Natural killer cell (primary cell): ENCODE results near the gene ADAMTSL1. TPM values are rescaled to one million over a fixed set of nuclear protein-coding genes. Genes with fewer than 3 reads are reported as not detected.

Experiments used
- ATAC-seq, 3 donors: fragments of 150-1000 bp in 2 of 3; fragments of 200-7000 bp in 1 of 3; cut with Tn5 transposase; 1 replicate in 1 of 3; 2 replicates in 2 of 3; pipeline ENCODE4 v1.10.0; 2021; ENCODE audit warnings: mild to moderate bottlenecking in 2 of 3, moderate library complexity in 2 of 3
- DNase-seq, 2 donors: peaks; one replicate each; pipeline versions ENCODE4 v3.0.0 to v3.0.0-alpha.2; 2013 to 2021; ENCODE audit warnings: mixed read lengths in 1 of 2
- H3K27ac ChIP-seq: one replicate; pipeline ENCODE4 v1.5.1; 2013; ENCODE audit warnings: mild to moderate bottlenecking, low read length
- H3K27me3 ChIP-seq: one replicate; pipeline ENCODE4 v1.6.1; 2013; ENCODE audit warnings: low read length; ENCODE audit not compliant: control insufficient read depth, insufficient read depth
- H3K36me3 ChIP-seq: one replicate; pipeline ENCODE4 v1.6.1; 2013; ENCODE audit warnings: low read length; ENCODE audit not compliant: control insufficient read depth, insufficient read depth
- H3K4me1 ChIP-seq: one replicate; pipeline ENCODE4 v1.6.1; 2013; ENCODE audit warnings: low read length; ENCODE audit not compliant: control insufficient read depth, insufficient read depth
- H3K4me3 ChIP-seq: one replicate; pipeline ENCODE4 v1.5.1; 2013; ENCODE audit warnings: low read length
- H3K9me3 ChIP-seq: one replicate; pipeline ENCODE4 v1.6.1; 2013; ENCODE audit warnings: low read length; ENCODE audit not compliant: control insufficient read depth, insufficient read depth
- H3K27ac Mint-ChIP-seq, 2 donors: one replicate each; pipeline ENCODE4 v1.8.0; 2022; ENCODE audit warnings: mild to moderate bottlenecking in 2 of 2, mixed read lengths in 2 of 2, moderate library complexity in 1 of 2
- H3K27me3 Mint-ChIP-seq, 2 donors: one replicate each; pipeline ENCODE4 v1.8.0; 2022; ENCODE audit warnings: low read depth in 2 of 2, mixed read lengths in 2 of 2
- H3K36me3 Mint-ChIP-seq: one replicate; pipeline ENCODE4 v1.8.0; 2022; ENCODE audit warnings: mixed read lengths
- H3K4me1 Mint-ChIP-seq, 2 donors: one replicate each; pipeline ENCODE4 v1.8.0; 2022; ENCODE audit warnings: mixed read lengths in 2 of 2
- H3K4me3 Mint-ChIP-seq: one replicate; pipeline ENCODE4 v1.8.0; 2022; ENCODE audit warnings: mild to moderate bottlenecking, moderate library complexity, mixed read lengths
- H3K9me3 Mint-ChIP-seq, 2 donors: one replicate each; pipeline ENCODE4 v1.8.0; 2022; ENCODE audit warnings: mixed read lengths in 2 of 2
- CTCF ChIP-seq: fragments of 200-600 bp; IDR thresholded peaks from one replicate; pipeline ENCODE4 v1.8.0; 2022; ENCODE audit warnings: antibody characterized with exemption
- WGBS: methylation state at CpG from one replicate; pipeline ENCODE4 v1.1.7; 2013; ENCODE audit warnings: missing lambda C conversion rate; ENCODE audit not compliant: insufficient coverage; 5-methylcytosine and 5-hydroxymethylcytosine counted together
- intact Hi-C: fragments of 100-400 bp; cut with micrococcal nuclease; formaldehyde crosslinking; loops from one replicate; pipeline ENCODE4 v1.14.2; 2022
- total RNA-seq, 4 donors: library from RNA; stranded (reverse); fragments of 120-200 nt in 1 of 4; gene quantifications; one replicate each; pipeline versions ENCODE4 v1.2.3 to v1.2.4, GENCODE V29; 2013 to 2022

ADAMTSL1 gene
- total RNA-seq, 3 donors from 2014 or later (not counting 1 experiment from before 2014, with no cell fraction given): not detected

- no peak for DNase-seq
- Mint-ChIP-seq H3K27me3 (no peaks in the 10 kb centered on the region), H3K36me3 (no peaks in the 10 kb centered on the region), H3K4me3 (no peak overlapping the region), H3K9me3 (peaks cover 5 to 23% of the 10 kb centered on the region in 2 donors), H3K27ac (no peak overlapping the region), H3K4me1 (no peaks in the 10 kb centered on the region)
- no peaks in the 10 kb centered on the region for H3K4me1 ChIP-seq
- no peaks in the 10 kb centered on the region for H3K27me3 ChIP-seq
- TF ChIP-seq CTCF: no peak
- intact Hi-C loops: no loop called here
- H3K9me3 ChIP-seq: peaks cover 4% of the 10 kb centered on the region
- no peaks in the 10 kb centered on the region for H3K36me3 ChIP-seq
- ATAC-seq: no peak
- no peak overlapping the region for H3K27ac ChIP-seq
- H3K4me3 ChIP-seq: no peak overlapping the region
Observed at GRCh38 chr9:18594837-18595236, 120.9 kb downstream of the ADAMTSL1 start.

DNA sequence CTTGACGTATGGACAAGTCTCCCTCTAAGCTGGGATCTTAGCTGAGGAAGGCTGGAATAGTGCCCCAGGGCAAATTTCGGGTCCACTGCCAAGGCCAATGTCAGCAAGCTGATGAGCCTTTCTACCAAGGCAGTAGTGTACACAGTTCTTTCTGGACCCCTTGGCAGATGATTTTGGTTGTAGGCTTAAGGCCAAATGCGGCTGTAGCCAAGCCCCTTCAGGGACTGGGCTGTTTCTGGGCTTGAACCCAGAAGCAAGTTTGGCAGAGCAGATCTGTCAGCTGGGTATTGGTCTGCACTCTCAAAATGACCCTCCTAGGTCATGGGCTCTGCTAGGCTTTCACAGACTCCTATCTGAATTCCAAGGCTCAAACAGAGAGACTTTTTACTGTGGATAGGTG is 121.6 kb downstream of the ADAMTSL1 start:
- ATAC-seq: no peak
- intact Hi-C loops: no loop called here
- DNase-seq: no peak

DNA sequence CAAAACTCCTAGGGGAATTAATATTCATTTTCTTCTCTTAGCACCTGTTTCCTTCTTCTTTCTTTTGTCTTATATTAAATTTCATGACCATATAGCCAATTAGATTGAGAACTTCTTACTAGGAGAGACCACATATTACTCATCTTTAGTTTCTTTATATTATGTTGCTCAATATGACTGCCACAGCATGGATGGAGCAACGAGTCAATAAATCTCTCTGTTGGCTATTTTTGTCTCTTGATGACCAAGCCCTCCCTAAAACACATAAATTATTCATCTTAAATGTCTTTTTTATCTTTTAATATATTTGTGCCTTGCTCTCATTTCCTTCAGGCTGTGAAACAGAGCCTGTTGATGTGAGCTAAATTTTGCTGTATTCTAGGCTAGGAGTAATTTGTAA is 123.0 kb downstream of the ADAMTSL1 start:
- WGBS: 40% methylated on average over 1 of the region's 1 CpG
- no peak overlapping the region for H3K4me3 ChIP-seq
- Mint-ChIP-seq H3K36me3 (no peaks in the 10 kb centered on the region), H3K9me3 (peaks cover 2 to 12% of the 10 kb centered on the region in 2 donors), H3K4me3 (no peak overlapping the region), H3K27ac (no peak overlapping the region), H3K4me1 (no peaks in the 10 kb centered on the region), H3K27me3 (no peaks in the 10 kb centered on the region)
- TF ChIP-seq CTCF: no peak
- no peaks in the 10 kb centered on the region for H3K4me1 ChIP-seq
- no peak for ATAC-seq
- no peak overlapping the region for H3K27ac ChIP-seq
- no peaks in the 10 kb centered on the region for H3K36me3 ChIP-seq
- DNase-seq: no peak
- intact Hi-C loops: no loop called here
- peaks cover 4% of the 10 kb centered on the region for H3K9me3 ChIP-seq
- no peaks in the 10 kb centered on the region for H3K27me3 ChIP-seq

More for the DNA sequence above, 121.6 kb downstream of the ADAMTSL1 start:
- WGBS: 84% methylated on average over 3 of the region's 3 CpGs
- Mint-ChIP-seq H3K4me3 (no peak overlapping the region), H3K9me3 (peaks cover 2 to 19% of the 10 kb centered on the region in 2 donors), H3K27me3 (no peaks in the 10 kb centered on the region), H3K4me1 (no peaks in the 10 kb centered on the region), H3K27ac (no peak overlapping the region), H3K36me3 (no peaks in the 10 kb centered on the region)
- no peak for TF ChIP-seq CTCF
- no peak overlapping the region for H3K27ac ChIP-seq
- no peak overlapping the region for H3K4me3 ChIP-seq
- H3K27me3 ChIP-seq: no peaks in the 10 kb centered on the region
- H3K36me3 ChIP-seq: no peaks in the 10 kb centered on the region
- H3K4me1 ChIP-seq: no peaks in the 10 kb centered on the region
- H3K9me3 ChIP-seq: peaks cover 4% of the 10 kb centered on the region

- Histone ChIP-seq H3K4me1 (no peaks in the 10 kb centered on the region), H3K27me3 (no peaks in the 10 kb centered on the region), H3K36me3 (no peaks in the 10 kb centered on the region), H3K27ac (no peak overlapping the region), H3K4me3 (no peak overlapping the region), H3K9me3 (peaks cover 4% of the 10 kb centered on the region)
- no peak overlapping the region for H3K4me3 Mint-ChIP-seq
- H3K27ac Mint-ChIP-seq: no peak overlapping the region
- ATAC-seq (no peak), DNase-seq (no peak)
- intact Hi-C loops: no loop called here
- no peaks in the 10 kb centered on the region for H3K36me3 Mint-ChIP-seq
- 57% methylated on average over 1 of the region's 1 CpG for WGBS
- no peaks in the 10 kb centered on the region for H3K27me3 Mint-ChIP-seq
- no peak for TF ChIP-seq CTCF
- peaks cover 2 to 8% of the 10 kb centered on the region in 2 donors for H3K9me3 Mint-ChIP-seq
- H3K4me1 Mint-ChIP-seq: no peaks in the 10 kb centered on the region
Observed at GRCh38 chr9:18598969-18599368, 125.0 kb downstream of the ADAMTSL1 start.
